NCI-H460 (cell line): ENCODE results near the gene ZACN. TPM values are rescaled to one million over a fixed set of nuclear protein-coding genes. Genes with fewer than 3 reads are reported as not detected.
"Not testable (repeated sequence)": the region's sequence is repeated elsewhere in the genome, so short reads cannot be mapped to it uniquely, and the experiment has no call there.

Source experiments
- DNase-seq: peaks from one replicate; pipeline ENCODE4 v3.0.0-alpha.2; 2016; ENCODE audit warnings: low read depth; ENCODE audit errors: extremely low read depth
- polyA plus RNA-seq: library from polyadenylated mRNA; depleted of rRNA; stranded (reverse); fragments of >200 nt; gene quantifications from 2 replicates; pipeline ENCODE4 v1.2.3, GENCODE V29; 2014; cell fraction: nucleus; rRNA removed
- total RNA-seq: library from RNA; depleted of rRNA; stranded (reverse); fragments of >200 nt; shearing (Covaris generic); gene quantifications from 2 replicates; pipeline ENCODE4 v1.2.3, GENCODE V29; 2014; rRNA removed

Gene ZACN
- 0.10 TPM in 1 of 2 replicates, not detected in the other for total RNA-seq
- polyA plus RNA-seq = 0.13 TPM in 1 of 2 replicates, not detected in the other

GRCh38 chr17:76078860-76079534, at the start of gene ZACN:
ZACN (plus strand) TSS chr17:76079182; CDS start chr17:76079265, 83 bp downstream.
- DNase-seq = no peak

GRCh38 chr17:76032073-76032779, 46.8 kb upstream of the ZACN start:
- no peak for DNase-seq

GRCh38 chr17:76032780-76033108, 46.2 kb upstream of the ZACN start:
- no peak for DNase-seq

- DNase-seq = no peak
These were observed 45.8 kb upstream of the ZACN start for GRCh38 chr17:76033139-76033538.

GRCh38 chr17:76034428-76035350, 44.3 kb upstream of the ZACN start:
- no peak for DNase-seq

GRCh38 chr17:76036497-76037261, 42.3 kb upstream of the ZACN start:
- DNase-seq = no peak

- DNase-seq = no peak
These were observed 40.9 kb upstream of the ZACN start for GRCh38 chr17:76038050-76038449.

GRCh38 chr17:76039121-76039520, 39.9 kb upstream of the ZACN start:
- no peak for DNase-seq

GRCh38 chr17:76040376-76040775, 38.6 kb upstream of the ZACN start:
- no peak for DNase-seq

GRCh38 chr17:76042868-76043267, 36.1 kb upstream of the ZACN start:
- not testable (repeated sequence) for DNase-seq

- not testable (repeated sequence) for DNase-seq
These were observed 34.4 kb upstream of the ZACN start for GRCh38 chr17:76044475-76045007.

- DNase-seq = no peak
These were observed 32.9 kb upstream of the ZACN start for GRCh38 chr17:76046064-76046463.

GRCh38 chr17:76048025-76048605, 30.9 kb upstream of the ZACN start:
- no peak for DNase-seq

GRCh38 chr17:76048711-76049110, 30.3 kb upstream of the ZACN start:
- DNase-seq = no peak

- DNase-seq = no peak
These were observed 29.7 kb upstream of the ZACN start for GRCh38 chr17:76049239-76049638.

GRCh38 chr17:76049836-76050537, 29.0 kb upstream of the ZACN start:
- no peak for DNase-seq

- no peak for DNase-seq
These were observed 28.2 kb upstream of the ZACN start for GRCh38 chr17:76050538-76051467.

GRCh38 chr17:76051561-76051960, 27.4 kb upstream of the ZACN start:
- no peak for DNase-seq
